CD4-positive, alpha-beta T cell treated with Interleukin-4 for 4 hours (primary cell): ENCODE results near the gene AK5.
"Not testable (repeated sequence)": the region's sequence is repeated elsewhere in the genome, so short reads cannot be mapped to it uniquely, and the experiment has no call there.

Source experiments
- DNase-seq: peaks from one replicate; pipeline ENCODE4 v3.0.0-alpha.2; 2020

The AK5 gene

DNA sequence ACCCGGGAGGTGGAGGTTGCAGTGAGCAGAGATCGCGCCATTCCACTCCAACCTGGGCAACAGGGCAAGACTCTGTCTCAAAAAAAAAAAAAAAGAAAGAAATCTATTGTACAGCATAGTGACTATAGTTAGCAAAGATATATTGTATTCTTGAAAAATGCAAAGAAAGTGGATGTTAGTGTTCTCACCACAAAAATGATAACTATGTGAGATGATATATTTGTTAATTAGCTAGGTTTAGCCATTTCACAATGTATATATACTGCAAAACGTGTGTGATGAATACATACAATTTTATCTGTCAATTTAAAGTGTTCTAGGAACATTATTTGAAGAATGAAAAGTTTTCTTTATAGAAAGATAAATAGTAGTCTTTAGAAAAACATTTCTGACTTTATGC, 179.9 kb downstream of the AK5 start:
- no peak for DNase-seq

DNA sequence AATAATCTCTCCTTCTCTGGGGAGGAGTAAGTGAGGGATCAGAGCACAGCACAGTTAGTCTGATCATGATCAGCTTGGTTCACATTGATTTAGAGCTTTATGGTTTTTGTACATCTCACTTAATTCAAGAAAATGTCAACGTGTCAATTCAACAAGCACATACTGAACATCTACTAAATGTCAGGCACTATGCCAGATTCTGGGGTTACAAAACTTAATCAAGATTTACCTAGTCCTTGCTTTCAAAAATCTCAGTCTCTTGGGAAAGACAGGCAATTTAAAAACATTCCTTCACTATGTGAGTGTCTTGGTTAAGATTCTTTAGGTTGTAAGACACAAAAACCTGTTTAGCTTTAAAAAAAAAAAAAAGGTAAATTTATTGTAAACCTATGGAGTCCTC, 181.4 kb downstream of the AK5 start:
- DNase-seq, result no peak

DNA sequence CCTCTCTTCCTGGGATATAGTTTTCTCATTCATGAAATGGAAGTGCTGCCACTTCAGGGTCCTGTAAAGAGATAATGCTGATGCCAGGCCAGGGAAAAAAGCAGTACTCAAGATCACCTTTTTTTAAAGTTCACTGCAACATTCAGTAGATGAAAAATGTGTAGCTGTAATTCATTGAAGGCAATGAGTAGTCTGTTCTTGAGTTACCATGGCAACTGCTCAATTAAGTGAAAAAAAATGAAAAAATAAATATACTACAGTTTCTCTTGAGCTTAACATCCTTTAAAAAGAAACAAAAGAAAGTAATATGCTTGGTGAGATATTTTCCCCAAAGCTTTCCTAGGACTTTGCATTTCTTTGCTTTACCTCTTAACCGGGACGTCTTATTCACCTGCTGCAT, 183.3 kb downstream of the AK5 start:
- no peak for DNase-seq

DNA sequence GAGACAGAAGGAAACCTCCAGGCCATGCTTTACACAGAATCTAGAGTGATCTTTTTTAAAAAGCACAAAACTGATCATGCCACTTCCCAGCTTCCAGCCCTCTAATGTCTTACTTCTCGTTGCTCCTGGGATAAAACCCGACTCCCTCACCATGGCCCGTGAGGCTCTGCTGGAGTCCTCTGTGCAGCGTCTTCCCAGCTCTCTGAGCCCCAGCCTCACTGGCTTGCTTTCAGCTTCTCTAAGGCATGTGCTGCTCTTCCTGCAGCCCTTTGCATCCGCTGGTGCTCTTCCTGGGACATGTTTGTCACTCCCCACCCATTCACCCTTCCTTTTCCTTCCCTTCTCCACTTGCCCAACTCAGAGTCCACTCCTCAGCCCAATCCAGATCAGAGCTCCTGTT, 184.1 kb downstream of the AK5 start:
- no peak for DNase-seq

DNA sequence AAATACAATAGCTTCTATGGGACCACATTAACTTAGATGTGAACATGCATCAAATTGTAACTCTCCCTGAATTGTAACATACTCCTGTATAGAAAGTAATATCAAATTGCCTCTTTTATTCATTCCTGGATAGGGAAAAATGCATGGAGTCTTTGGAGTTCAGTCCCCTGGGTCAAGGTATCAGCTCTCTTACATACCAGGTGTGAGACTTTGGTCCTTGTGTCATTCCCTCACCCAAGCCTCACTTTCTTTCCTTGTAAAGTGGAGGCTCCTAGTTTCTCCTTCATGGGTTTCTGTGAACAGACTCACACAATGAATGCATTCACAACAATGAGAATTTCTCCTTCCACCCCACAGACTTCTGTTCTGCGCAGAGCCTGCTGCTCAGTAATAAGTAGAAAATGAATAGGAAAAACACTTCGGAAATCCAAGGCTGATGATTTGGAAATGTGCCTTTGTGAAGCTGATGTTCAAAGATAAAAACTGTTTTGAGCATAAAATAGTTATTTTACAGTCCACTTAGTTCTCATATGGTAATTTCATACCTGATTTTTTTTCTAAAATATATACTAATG, 185.3 kb downstream of the AK5 start:
- no peak for DNase-seq

DNA sequence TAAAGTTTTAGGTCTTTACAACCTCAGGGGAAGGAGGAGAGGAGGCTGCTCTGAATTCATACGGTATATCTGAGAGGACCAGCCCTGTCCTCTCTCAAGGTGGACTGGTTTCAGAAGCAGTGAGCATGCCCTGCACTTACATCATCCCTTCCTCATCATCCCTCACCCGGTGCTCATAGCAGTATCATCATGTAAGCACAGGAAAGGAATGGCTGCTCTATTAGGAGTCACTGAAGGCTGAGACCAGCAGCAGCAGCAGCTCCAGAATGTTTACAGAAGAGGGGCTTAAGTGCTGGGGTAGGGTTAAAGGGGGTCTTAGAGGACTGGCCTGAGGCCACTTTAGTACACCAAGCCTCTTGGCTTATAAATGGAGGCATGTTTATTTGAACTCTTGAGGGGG, 185.9 kb downstream of the AK5 start:
- DNase-seq, result no peak

DNA sequence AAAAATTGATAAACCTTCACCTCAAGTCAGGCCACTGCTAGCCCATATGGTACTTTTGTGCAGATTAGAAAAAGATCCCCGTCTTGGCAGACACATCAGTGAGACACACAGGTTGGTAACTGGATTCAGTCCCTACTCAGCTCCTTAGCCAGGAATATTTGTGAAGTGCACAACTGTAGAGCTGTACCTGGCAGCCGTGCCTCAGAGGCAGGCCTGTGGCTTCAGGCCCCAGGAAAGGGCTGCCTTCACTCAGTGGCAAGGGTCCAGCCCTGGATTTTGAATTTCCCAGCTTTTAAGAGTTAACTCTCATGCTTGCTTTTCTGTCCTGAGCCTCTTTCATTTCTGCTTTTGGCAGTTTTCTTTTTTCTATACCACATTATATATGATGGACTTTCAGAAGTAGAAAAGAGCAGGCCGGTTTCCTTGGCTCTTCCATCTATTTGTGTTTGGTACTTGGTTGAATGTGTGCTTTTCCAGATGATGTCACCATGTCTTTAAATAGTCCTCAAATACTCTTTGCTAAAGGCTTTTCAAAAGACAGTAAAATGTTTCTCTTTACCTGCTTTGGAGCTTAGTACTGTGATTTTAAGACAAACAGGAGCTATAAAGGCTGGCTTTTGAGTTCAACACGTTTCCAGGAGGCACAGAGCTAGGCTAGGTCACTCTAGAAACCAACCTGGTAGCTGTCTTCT, 186.6 kb downstream of the AK5 start:
- no peak for DNase-seq

DNA sequence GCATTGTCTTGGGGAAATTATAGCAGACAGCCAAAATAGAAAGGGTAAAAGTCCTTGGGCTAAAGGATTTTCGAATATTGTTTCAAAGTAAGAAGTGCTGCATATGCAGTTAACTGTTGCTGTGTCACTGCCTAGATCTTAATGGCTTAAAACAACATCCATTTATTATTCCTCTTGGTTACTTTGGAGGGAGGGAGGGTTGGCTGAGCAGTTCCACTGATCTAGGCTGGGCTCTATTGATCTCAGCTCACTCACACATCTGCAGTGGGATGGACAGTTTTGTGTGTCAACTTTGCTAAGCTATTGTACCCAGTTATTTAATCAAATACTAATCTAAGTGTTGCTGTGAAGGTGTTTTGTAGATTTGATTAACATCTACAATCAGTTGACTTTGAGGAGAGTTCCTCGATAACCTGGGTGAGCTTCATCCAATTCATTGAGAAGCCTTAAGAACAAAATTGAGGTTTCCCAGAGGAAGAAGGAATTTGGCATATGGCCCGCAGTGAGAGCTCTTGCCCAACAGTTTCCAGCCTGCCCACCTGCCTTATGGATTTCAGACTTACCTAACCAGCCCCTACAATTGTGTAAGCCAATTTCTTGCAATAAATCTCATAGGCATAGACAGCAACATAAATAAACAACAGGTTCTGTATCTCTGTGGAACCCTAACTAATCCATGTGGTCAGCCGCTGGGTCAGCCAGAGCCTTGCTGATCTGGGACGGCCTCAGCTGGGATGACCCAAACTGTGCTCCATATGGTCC, 187.3 kb downstream of the AK5 start:
- no peak for DNase-seq

DNA sequence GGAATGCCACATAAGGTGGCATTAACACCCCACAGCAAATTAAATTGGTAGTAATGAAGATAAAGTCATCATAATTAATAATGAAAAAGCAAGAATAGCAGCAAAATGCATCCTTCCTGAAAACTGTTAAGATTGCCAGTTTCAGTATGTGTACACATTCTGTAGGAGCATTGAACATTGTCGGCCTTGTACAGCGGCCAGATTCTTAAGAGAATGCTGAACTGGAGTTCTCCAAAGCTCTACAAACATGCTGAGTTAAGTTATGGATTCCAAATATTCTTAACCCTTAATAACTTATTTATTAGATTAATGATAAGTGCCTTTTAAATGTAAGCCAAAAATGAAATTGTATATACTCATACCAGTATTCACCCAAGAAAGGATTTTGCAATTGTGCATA, 189.9 kb downstream of the AK5 start:
- no peak for DNase-seq

DNA sequence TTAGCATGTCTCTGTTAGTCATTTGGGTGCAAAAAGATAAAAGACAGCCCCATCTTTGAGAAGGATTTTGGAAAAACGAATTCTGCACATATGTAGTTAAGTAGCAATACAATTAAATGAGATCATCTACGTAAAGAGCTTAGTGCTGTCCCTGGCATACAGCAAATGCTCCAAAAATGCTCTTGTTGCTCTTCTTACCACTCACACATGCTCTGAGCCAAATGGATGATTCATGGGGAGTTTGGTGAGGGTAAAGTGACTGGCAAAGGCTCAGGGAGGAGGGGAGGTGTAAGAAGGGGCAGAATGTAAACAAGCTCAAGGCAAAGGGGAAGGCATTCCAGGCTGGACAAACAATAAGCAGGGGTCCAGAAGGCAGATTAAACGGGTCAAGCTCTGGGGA, 191.9 kb downstream of the AK5 start:
- DNase-seq, result no peak

DNA sequence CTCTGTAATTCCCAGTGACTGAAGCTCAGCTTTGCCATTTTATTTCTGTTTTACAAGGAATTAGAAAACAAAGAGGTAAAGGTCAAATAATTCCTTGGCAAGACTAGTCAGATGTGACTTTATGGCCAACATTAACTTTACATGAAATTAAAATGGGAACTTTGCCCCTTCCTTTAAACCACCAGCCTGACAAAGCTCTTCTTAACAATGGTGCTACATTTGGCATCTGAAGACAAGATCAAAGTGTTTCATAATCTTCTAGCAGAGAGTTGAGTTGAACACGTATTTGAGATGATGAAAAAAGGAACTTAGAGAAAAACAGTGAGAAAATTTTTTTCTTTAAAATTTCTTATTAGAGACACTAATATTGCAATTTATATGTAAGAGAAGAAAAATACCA, 193.8 kb downstream of the AK5 start:
- no peak for DNase-seq

DNA sequence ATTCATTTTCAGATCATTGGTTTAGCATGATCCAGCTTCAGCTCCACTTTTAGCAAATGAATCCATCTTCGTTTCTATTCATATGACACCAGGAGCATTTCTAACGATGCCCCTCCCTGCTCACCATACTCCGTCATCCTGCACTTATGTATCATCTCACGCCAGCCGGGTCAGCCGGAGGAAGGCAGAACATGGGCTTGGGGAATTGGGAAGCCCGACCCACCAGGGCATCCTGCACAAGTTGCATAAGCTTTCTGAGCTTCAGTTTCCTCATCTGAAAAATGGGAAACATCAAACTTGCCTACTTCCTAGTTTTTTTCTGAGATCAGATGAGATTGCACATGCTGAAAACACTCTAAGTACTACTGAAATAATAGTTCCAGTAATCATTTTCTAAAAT, 194.7 kb downstream of the AK5 start:
- DNase-seq, result no peak

DNA sequence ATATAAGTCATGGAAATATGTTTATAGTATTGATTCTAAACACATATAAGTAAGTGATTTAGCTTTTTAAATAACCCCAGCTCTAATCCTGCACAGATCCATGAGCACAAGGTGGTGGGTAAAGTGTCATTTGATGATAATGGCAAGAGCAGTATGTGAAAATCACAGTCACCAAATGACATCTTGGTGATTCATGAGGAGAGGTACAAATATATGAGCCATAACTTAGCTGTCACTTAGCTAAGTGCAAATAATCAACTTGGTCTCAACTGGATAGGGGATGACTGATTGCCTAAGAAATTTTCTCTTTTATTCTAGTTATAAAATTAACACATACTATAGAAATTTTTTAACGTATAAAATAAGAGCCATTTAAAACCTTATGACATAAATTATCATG, 202.5 kb downstream of the AK5 start:
- no peak for DNase-seq

DNA sequence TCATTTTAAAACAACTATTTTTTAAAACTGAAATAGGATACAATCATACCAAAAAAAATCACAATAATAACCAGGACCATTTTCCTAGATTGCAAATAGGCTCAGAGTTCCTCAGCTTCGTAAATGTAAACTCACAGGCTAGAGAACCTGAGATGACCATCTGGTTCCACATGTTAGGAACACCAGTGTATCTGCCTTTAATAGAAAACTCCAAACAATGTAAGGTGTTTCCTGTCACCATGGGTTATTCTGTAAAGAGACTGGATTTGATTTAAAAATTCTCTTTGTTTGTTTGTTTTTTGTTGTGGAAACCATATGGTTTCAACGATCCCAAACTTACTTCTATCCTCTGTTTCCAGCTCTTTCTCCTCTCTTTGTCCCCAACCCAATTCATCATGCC, 203.1 kb downstream of the AK5 start:
- no peak for DNase-seq

DNA sequence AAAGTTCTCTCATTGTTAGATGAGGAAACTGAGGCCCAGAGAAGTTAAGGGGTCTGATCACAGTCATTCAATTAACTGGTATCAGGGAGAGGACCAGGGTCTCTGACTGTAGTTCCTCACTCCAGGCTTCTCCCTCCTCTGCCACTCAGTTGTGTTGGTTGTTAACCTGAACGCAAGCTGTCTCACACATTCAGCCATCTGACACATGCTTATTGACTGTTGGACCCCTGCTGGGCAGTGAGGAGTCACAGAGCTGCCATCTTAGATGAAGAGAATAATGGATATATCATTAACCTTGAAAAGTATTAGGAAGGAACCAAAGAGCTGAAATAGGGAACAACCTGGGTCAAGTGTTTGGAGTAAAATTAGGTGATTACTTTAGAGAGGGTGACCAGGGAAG, 205.8 kb downstream of the AK5 start:
- DNase-seq, result no peak

DNA sequence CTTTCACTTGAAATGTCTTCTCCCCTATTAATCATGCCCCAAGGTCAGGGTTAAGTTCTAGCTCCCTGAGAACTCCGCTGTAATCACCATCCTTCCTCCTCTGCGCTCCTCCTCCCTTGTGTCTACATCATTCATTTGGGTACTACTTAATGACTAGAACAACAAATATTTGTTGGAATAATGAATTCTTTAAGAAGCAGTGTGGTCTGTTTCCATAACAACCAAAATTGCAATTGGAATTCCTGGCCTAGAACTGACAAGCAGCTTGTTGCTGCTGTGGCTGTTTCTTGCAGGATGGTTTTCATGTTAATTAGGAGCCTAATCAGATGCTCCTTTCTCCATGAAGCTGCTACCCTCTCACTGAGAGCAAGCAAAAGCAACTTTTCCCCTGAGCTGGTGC, 208.1 kb downstream of the AK5 start:
- DNase-seq, result no peak

DNA sequence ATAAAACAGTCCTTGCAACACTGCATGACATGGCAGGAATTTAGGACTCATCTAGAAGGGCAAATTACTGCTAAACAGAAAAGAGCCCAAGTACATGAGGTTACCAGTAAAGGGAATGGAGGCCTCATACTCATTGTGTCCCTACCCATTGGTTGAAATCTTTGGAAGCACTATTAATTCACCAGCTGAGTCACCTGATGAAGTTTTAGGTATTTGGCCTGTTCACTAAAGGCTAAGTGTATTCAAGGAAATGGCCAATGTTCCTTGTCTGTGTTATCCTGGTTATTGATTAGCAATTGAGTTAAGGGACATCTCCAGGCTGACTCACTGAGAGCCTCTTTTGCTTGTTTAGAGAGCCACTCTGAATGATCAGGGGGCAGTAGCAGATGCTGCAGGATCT, 212.2 kb downstream of the AK5 start:
- DNase-seq, result no peak

DNA sequence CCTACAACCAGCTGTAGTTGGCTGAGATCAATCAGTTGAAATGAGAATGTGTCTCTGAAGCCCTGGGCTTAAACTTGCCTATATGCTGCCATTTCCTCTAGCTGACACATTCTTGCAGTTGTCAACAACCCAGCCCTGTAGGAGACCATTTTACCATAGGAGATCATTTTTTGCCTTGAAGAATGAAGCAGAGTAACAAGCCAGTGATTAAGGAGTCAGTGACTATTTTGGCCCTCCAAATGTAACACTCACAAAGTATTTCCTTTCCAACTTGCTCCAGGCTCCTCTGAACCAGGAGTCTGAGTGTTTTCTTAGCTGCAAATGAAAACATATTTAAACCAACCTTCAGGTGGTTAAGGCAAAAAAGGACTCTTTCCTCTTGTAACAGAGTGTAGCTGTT, 217.1 kb downstream of the AK5 start:
- no peak for DNase-seq

DNA sequence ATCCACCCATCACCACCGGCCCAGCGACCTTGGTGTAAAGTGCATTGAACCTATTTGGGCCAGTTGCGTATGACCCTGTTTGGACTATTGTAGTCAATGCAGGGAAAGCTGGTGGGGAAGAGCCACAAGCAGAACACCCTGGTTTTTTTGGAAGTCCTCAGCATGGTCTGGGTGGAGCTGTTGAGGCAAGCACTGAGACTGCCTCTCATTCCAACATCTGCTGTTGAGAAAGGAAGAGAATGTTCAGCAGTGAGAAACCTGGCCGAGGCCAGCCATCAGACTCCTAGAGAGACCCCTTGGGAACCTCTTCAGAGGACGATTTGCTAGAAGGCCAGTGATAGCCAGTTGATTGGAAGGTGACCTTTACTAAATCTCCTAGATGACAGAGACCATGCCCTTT, 217.6 kb downstream of the AK5 start:
- DNase-seq, result no peak

DNA sequence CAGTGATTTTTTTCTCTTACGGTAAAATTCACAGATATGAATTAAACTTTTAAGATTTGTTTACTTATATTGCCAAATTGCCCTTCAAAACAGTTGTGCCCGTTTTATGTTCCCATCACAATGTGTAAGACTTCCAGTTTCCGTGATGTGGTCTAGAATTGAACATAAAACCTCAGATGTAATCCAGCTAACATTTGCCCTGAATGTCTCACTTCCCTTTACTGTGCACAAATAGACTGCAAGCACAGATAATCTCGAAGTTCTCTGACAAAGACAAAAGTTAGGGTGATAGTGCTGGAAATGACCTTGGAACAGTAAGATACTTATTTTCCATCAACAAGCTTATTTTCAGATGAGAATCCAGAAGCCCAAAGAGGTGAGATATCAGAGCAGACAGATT, 223.2 kb downstream of the AK5 start:
- DNase-seq, result no peak

DNA sequence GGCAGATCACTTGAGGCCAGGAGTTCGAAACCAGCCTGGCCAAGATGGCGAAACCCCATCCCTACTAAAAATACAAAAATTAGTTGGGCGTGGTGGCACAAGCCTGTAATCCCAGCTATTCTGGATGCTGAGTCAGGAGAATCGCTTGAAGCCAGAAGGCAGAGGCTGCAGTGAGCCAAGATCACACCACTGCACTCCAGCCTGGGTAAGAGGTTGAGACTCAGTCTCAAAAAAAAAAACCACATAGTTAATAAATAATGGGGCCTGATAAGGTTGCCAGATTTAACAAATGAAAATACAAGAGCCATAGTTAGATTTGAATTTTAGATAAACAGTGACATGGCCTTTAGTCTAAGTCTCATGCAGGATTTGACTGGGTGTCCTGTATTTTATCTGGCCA, 225.0 kb downstream of the AK5 start:
- DNase-seq, result no peak

DNA sequence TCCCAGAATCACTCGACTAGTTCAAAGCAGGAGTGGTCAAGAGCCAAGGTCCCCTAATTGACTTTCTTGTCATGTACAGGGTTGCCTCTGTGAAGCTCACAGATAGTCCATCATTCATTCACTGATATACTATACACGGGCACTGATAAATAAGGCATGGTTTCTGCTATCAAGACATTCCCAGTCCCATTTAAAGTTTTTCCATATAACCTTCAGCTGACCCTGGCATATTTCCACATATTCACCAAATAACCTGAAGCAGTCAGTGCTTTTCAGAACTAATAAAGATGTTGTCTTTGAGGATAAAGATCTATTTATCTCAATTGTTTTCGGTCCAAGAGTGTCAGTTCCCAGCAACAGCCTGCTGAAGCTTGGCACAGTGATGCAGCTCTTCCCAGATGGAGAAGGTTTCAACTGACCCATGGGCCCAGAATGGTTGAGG, 227.3 kb downstream of the AK5 start:
- DNase-seq, result no peak

DNA sequence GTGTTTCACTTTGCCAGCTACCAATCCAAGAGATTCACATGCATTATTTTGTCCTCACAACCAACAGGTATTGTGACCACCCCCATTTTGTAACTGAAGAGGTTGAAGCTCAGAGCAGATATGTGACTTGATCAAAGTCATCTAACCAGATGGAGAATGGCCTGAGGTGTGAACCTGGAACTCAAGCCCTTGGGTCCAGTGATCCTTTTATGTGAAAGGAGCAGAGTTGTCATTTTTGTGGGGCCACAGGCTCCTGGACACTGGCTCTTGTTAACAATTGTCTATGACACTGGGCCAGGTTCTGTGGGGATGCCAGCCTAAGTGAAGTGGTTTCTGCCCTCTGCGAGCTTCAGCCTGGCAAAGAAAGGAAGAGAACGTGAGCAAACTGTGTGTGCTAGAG, 228.1 kb downstream of the AK5 start:
- DNase-seq, result no peak

DNA sequence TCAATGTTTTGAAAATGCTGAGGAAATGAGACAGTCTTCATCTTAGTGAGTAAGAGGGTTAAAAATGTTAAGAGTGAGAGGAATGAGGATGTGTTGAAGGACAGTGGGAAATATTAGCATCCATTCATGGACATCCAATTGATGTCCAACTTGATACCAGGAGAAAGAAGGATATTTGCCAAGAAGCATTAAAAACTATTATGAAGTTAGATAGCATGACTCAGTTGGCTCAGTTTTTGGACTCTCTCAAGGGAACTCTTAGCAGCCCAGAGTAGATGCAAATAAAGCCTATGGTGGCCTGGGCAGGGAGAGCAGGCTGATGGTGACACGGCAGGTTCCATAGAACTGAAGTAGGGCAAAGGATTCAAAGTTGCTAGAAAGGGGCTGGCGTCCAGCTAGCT, 229.6 kb downstream of the AK5 start:
- DNase-seq, result no peak

DNA sequence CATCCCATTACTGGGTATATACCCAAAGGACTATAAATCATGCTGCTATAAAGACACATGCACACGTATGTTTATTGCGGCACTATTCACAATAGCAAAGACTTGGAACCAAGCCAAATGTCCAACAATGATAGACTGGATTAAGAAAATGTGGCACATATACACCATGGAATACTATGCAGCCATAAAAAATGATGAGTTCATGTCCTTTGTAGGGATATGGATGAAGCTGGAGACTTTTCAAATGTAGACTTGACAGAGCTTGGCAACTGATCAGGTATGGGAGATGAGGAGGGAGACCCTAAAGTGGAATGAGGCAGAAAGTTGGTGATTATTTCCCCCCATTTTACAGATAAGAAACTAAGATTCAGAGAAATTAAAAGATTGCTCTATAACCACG, 230.8 kb downstream of the AK5 start:
- not testable (repeated sequence) for DNase-seq
